ENCODE data around the gene TMCO5A.

DNA sequence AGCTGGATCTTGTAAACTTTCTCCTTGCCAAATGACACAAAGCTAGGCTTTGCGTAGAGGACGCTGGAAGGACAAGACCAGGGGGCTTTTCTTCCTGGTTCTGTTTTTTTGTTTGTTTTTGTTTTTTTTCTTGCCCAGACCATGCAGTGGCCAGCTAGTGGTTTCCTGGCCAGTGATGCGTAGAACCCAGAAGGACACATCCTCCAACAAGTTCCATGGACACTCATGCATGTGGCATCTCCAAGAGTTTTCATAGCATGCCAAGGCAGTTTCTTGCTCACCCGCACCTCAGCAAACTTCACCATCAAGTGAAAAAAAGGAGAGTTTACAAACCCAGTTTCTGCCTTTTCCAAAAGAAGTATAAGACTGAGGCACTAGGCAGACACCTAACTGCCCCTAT, 46.1 kb upstream of the TMCO5A start:
- TF ChIP-seq, protein P1, sequence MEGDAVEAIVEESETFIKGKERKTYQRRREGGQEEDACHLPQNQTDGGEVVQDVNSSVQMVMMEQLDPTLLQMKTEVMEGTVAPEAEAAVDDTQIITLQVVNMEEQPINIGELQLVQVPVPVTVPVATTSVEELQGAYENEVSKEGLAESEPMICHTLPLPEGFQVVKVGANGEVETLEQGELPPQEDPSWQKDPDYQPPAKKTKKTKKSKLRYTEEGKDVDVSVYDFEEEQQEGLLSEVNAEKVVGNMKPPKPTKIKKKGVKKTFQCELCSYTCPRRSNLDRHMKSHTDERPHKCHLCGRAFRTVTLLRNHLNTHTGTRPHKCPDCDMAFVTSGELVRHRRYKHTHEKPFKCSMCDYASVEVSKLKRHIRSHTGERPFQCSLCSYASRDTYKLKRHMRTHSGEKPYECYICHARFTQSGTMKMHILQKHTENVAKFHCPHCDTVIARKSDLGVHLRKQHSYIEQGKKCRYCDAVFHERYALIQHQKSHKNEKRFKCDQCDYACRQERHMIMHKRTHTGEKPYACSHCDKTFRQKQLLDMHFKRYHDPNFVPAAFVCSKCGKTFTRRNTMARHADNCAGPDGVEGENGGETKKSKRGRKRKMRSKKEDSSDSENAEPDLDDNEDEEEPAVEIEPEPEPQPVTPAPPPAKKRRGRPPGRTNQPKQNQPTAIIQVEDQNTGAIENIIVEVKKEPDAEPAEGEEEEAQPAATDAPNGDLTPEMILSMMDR (optimal IDR thresholded peaks at IDR 0.05 in 1 of 3, IDR thresholded peaks at IDR 0.05 in 1 of 3, conservative IDR thresholded peaks at IDR 0.05 in 1 of 3; ENCODE audit: extremely low read depth in 1 of 3, insufficient read depth in 2 of 3, low read length in 3 of 3), result no peak
- TF ChIP-seq EZH2 (IDR thresholded peaks at IDR 0.05; ENCODE audit: low read length), result no peak
